GM12875 (cell line): Measurements from ENCODE around the gene ST3GAL5.

ENCODE experiments used
- H3K4me3 ChIP-seq: one replicate; pipeline ENCODE4 v1.5.1; 2011; ENCODE audit warnings: low read depth, low read length, control low read depth
- CTCF ChIP-seq: IDR thresholded peaks from 2 replicates; pipeline ENCODE4 v1.5.1; 2011; ENCODE audit warnings: low read depth, mild to moderate bottlenecking, control low read depth, inconsistent platforms, low read length, moderate library complexity, borderline replicate concordance; ENCODE audit not compliant: insufficient read depth

The ST3GAL5 gene

DNA sequence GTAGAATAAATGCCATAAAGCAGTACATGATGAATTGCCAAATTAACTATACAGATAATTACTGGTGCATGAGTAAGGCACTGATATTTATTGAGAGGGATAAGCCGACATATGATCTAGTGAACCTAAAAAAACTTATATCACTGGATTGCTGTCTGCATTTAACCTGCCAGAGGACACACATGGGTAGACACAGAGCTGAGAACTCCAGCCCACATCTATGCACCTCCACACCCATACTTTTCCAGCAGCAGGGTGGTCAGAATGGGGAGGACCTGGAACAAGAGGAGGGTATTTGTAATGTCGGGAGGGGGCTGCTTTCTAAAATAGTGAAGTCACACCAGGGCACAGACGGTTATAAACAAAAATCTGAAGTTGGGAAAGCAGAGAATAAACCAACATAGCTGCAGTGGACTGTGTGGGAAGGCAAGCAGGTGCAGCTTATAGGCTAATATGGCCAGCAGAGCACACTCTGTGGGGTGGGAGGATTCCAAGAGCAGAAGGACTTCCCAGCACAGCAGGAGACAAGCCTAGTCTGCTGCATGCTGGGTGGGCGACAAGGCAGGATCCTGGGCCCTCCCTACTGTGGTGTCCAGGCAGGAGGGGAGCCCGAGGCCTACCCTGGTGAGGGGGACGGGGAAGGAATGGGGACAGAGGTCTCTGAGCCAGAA lies 17.2 kb downstream of the ST3GAL5 start:
- no peak for TF ChIP-seq CTCF
- no peak overlapping the region for H3K4me3 ChIP-seq

- H3K4me3 ChIP-seq: no peak overlapping the region
- no peak for TF ChIP-seq CTCF
Measured at GRCh38 chr2:85868822-85869221, 20.0 kb downstream of the ST3GAL5 start.

DNA sequence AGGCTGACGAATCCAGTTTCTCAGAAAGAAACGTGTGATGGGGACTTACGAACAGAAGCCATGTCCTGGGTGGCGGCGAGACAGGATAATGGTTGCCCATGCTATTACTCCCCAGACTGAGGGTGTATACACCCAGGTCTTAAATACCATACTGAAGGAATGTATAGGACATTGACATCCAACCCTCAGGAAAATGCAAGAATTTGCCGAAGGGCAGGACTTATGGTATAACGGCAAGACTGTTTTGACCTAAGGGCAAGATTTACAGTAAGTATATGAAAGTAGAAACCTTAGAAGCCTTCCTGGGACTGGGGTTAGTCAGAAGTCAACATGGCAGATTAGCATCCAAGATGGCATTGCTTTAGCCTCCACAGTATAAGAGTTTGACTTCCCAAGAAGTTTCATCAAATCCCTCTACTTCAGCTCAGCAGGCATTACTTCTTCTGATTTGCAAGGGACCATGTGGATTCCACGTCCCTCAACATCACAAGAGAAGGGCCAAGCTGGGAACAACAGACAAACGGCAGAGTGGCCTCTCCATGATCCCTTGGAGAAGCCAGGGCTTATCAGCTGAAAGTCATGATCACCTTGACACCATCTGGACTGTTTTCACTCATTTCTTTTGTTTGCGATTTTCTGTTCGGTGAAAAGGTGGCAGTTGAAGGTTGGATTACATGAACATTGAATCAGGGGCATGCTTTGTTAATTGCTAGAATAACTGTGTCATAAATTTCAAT lies 21.1 kb downstream of the ST3GAL5 start:
- no peak overlapping the region for H3K4me3 ChIP-seq

GRCh38 chr2:85867121-85867520 lies 21.7 kb downstream of the ST3GAL5 start:
- H3K4me3 ChIP-seq: no peak overlapping the region
- no peak for TF ChIP-seq CTCF

More for the DNA sequence above, 21.1 kb downstream of the ST3GAL5 start:
- TF ChIP-seq CTCF: no peak

DNA sequence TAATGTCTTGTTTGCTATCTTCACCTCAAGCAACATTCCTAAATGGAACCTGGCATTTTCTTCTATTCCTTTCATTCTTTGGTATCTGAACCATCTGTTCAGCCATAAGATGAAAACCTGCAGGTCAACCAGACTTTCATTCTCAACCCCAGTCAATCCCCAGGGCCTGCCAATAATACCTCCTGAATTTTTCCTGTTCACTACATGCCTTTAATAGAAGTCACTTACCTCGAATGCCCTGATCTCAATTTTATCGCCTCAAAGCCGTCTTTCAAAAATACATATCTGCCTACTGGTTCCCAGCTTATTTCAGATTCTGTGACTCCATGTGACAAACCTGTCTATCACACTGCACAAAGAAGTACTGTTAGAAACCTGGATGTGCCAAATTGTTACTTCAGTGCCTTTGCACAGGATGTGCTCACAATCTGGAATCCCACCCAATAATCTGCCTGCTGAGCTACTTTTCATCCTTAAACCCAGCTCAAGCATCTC lies 22.6 kb downstream of the ST3GAL5 start:
- no peak overlapping the region for H3K4me3 ChIP-seq
- no peak for TF ChIP-seq CTCF

DNA sequence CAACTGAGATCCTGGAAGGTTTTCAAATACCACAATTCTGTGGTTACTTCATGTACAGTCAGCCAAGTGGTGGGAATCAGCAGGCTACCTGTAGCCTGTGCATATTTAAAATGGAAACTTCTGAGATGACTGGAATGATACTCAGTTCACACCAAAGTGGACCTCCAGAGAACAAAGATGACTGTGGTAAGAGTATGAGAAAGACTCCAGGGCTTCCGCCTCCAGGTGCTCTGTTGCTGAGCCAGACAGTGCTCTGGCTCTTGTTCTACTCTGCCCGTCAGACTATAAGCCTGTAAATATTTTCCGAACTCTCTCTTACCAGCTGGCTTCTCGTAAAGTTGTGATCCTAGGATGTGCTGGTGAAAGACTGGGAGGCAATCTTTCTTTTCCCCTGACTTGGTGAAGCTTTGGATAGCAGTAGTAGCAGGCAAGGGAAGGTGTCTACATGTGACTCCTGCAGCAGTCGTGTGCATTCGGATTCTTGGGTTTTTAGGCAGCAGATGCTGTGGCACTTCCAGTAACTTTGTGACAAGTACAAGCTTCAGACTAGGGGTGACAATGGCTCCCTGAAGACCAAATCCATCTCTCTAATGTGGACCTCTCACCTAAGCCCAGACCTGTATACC lies 23.1 kb downstream of the ST3GAL5 start:
- no peak overlapping the region for H3K4me3 ChIP-seq
- no peak for TF ChIP-seq CTCF
